GM12872 (cell line): ENCODE data around the gene PRRC2B.

Experiments
- TF ChIP-seq, protein P1 (sequence below): IDR thresholded peaks from 3 replicates; pipeline ENCODE4 v1.5.1; 2011; ENCODE audit warnings: low read depth, mild to moderate bottlenecking, low read length, moderate library complexity; ENCODE audit not compliant: insufficient read depth

PRRC2B gene

DNA sequence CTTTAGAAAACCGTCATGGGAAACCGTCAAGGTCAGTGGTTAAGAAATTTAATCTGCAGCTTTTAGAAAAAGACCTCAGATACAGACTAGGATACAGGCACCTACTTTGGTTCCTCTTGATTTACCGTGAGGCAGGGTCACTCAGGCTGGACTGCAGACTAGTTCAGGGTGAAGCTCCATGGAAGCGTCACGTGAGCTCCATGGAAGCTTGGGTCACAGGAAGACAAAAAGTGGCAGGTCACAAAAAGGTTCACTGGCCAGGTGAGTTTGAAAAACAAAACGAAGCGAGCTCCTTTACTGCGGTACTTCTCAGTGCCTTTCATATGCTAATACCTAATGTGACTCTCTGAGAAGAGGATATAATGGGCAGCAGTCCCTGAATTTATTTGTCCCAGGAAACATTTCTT lies 43.0 kb downstream of the PRRC2B start:
- TF ChIP-seq, protein P1, sequence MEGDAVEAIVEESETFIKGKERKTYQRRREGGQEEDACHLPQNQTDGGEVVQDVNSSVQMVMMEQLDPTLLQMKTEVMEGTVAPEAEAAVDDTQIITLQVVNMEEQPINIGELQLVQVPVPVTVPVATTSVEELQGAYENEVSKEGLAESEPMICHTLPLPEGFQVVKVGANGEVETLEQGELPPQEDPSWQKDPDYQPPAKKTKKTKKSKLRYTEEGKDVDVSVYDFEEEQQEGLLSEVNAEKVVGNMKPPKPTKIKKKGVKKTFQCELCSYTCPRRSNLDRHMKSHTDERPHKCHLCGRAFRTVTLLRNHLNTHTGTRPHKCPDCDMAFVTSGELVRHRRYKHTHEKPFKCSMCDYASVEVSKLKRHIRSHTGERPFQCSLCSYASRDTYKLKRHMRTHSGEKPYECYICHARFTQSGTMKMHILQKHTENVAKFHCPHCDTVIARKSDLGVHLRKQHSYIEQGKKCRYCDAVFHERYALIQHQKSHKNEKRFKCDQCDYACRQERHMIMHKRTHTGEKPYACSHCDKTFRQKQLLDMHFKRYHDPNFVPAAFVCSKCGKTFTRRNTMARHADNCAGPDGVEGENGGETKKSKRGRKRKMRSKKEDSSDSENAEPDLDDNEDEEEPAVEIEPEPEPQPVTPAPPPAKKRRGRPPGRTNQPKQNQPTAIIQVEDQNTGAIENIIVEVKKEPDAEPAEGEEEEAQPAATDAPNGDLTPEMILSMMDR: no peak

- TF ChIP-seq, protein P1: no peak
Measured at GRCh38 chr9:131438190-131438589, 44.3 kb downstream of the PRRC2B start.

GRCh38 chr9:131439224-131439623 lies 45.3 kb downstream of the PRRC2B start:
- TF ChIP-seq, protein P1: no peak

DNA sequence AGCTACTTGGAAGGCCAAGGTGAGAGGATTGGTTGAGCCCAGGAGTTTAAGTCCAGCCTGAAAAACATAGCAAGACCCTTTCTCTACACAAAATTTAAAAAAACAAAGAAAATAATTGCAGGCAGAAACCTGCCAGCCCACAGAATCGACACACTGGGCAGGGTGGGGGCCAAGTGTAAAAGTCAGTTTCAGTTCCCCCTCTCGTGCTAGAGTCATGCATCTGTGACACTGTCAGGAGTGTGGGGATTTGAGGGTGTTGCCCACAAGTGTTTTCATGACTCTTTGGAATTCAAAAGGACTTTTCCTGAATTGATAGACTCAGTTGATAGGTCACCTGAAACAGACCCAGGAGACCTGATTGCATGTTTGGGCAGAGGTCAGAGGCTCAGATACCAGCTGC lies 47.6 kb downstream of the PRRC2B start:
- TF ChIP-seq, protein P1: no peak

DNA sequence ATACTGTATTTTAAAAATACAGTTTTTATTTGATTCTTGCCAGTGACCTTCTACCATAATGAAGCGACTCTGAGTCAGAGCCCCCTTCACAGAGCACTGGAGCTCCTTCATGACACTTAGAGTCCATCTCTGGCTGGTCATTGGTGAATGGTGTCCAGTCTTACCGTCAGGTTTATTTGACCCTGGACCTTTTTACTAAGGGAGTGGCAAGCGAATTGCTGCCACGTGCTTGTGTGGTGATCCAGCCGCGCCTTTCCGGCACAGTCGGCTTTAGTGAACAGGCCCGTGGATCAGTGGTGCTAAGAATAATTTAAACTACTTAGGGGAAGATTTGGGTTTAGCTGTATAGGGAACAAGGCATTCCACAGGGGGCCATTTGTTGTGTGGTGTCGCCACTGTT lies 48.5 kb downstream of the PRRC2B start:
- TF ChIP-seq, protein P1: no peak

DNA sequence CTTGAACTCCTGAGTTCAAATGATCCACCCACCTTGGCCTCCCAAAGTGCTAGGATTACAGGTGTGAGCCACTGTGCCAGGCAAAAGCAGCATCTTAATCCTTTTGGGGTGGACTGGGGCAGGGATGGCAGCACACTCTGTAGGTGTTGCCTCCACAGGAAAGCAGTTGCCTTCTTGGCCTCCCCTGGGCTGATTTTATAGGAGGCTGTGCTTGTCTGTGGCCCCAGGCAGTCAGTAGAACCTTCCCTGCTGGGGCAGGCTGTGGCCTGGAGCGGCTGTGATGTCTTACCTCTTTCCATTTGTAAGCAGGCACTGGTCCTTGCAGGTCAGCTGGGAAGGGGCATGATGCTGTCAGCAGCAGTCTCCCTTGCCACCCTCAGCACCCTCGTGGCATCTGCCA lies 49.8 kb downstream of the PRRC2B start:
- TF ChIP-seq, protein P1: no peak

DNA sequence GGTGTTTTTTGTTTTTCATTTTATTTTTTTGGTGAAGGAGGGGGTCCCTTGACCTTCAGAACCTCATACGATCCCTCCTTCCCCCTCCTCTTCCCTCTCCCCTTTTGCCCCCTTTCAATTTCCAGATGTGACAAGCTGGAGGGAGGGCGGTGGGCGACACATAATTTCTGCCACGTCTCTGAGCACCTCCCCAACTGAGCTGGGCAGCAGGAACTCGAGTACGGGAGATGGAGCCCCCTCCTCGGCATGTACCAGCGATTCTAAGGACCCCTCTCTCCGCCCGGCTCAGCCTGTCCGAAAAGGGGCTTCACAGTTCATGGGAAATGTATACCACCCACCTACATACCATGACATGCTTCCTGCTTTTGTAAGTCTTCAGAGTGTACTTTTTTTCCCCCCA lies 52.4 kb downstream of the PRRC2B start:
- TF ChIP-seq, protein P1: no peak

DNA sequence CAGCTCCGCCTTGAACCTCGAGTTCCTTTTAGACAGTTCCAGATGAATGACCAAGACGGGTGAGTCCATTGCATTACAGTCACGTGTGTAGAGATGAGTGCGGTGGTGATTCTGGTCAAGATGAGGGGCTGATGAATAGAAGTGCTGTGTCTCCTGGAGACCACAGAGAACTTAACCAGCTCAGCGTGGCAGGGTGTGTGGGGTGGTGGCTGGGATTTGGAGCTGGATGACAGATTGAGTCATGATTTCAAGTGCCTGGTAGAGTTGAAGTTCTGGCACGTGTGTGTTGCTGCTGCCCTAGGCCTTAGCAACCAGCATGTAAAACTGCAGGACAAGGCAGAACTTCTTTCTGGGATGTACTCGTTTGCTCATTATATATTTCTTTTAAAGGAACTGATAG lies 53.3 kb downstream of the PRRC2B start:
- TF ChIP-seq, protein P1: no peak
